IMR-90 (cell line): ENCODE data around the gene OR1K1. TPM values are rescaled to one million over a fixed set of nuclear protein-coding genes. Genes with fewer than 3 reads are reported as not detected.

Source experiments
- ATAC-seq: fragments of 200-7000 bp; cut with Tn5 transposase; 2 replicates; pipeline ENCODE4 v1.9.1; 2020; ENCODE audit warnings: low read depth, mild to moderate bottlenecking, moderate library complexity
- BruUV-seq: library from RNA; stranded (reverse); fragments of 400-500 nt; replicated peaks from 2 replicates; lab custom pipeline; 2021; lab: Mats Ljungman, UMichigan
- CTCF ChIA-PET: fragments of 300-600 bp; formaldehyde crosslinking; extraction: SDS; loops from one replicate; lab custom pipeline; 2021; ENCODE audit warnings: antibody characterized with exemption; lab: Yijun Ruan, JAX
- POLR2A ChIA-PET: fragments of 300-600 bp; sonication (Branson Sonifier 250); formaldehyde crosslinking; loops from one replicate; lab custom pipeline; 2022; ENCODE audit warnings: antibody characterized with exemption; ENCODE audit not compliant: unreplicated experiment; lab: Charles Lee
- DNase-seq: peaks from one replicate; pipeline ENCODE4 v3.0.0; 2013
- H2AFZ ChIP-seq: replicated peaks from 2 replicates; pipeline ENCODE3; 2013; ENCODE audit warnings: low read length, mild to moderate bottlenecking; ENCODE audit not compliant: poor library complexity
- H2AK5ac ChIP-seq: 2 replicates; pipeline ENCODE4 v1.6.1; 2013; ENCODE audit warnings: low read depth, low read length, inconsistent platforms
- H2AK9ac ChIP-seq: replicated peaks from 2 replicates; pipeline ENCODE3; 2013; ENCODE audit warnings: mild to moderate bottlenecking, low read depth, low read length, moderate library complexity; ENCODE audit not compliant: poor library complexity
- H2BK120ac ChIP-seq: 2 replicates; pipeline ENCODE4 v1.6.1; 2013; ENCODE audit warnings: low read depth, low read length, inconsistent platforms
- H2BK15ac ChIP-seq: 3 replicates; pipeline ENCODE4 v1.6.1; 2013; ENCODE audit warnings: low read depth, low read length, inconsistent platforms
- H2BK20ac ChIP-seq: 2 replicates; pipeline ENCODE4 v1.6.1; 2013; ENCODE audit warnings: low read depth, mild to moderate bottlenecking, inconsistent platforms, low read length, moderate library complexity
- H2BK5ac ChIP-seq: 2 replicates; pipeline ENCODE4 v1.6.1; 2013; ENCODE audit warnings: mild to moderate bottlenecking, low read depth, low read length, inconsistent platforms; ENCODE audit not compliant: poor library complexity, severe bottlenecking
- H3K14ac ChIP-seq: replicated peaks from 2 replicates; pipeline ENCODE4 v1.6.1; 2013; ENCODE audit warnings: low read depth, low read length, inconsistent platforms
- H3K18ac ChIP-seq: 2 replicates; pipeline ENCODE4 v1.6.1; 2013; ENCODE audit warnings: low read depth, low read length, control low read depth
- H3K23ac ChIP-seq: 2 replicates; pipeline ENCODE4 v1.6.1; 2013; ENCODE audit warnings: low read depth, low read length, inconsistent platforms
- H3K27ac ChIP-seq: 2 replicates; pipeline ENCODE4 v1.5.1; 2013; ENCODE audit warnings: mild to moderate bottlenecking, control low read depth, low read length; ENCODE audit not compliant: insufficient read depth
- H3K27me3 ChIP-seq: 2 replicates; pipeline ENCODE4 v1.6.1; 2013; ENCODE audit warnings: low read length; ENCODE audit not compliant: control insufficient read depth, insufficient read depth
- H3K36me3 ChIP-seq: 2 replicates; pipeline ENCODE4 v1.6.1; 2013; ENCODE audit warnings: low read length, mixed read lengths; ENCODE audit not compliant: control insufficient read depth, insufficient read depth
- H3K4ac ChIP-seq: 2 replicates; pipeline ENCODE4 v1.6.1; 2013; ENCODE audit warnings: low read depth, low read length, inconsistent platforms
- H3K4me1 ChIP-seq: 2 replicates; pipeline ENCODE4 v1.6.1; 2013; ENCODE audit warnings: low read length, mixed read lengths; ENCODE audit not compliant: control insufficient read depth, insufficient read depth
- H3K4me2 ChIP-seq: 2 replicates; pipeline ENCODE4 v1.6.1; 2013; ENCODE audit warnings: low read depth, mild to moderate bottlenecking, control low read depth, low read length, moderate library complexity
- H3K4me3 ChIP-seq: 2 replicates; pipeline ENCODE4 v1.5.1; 2013; ENCODE audit warnings: low read depth, mild to moderate bottlenecking, control low read depth, low read length, moderate library complexity; ENCODE audit not compliant: insufficient read depth
- H3K56ac ChIP-seq: 2 replicates; pipeline ENCODE4 v1.6.1; 2013; ENCODE audit warnings: low read length, inconsistent platforms; ENCODE audit not compliant: insufficient read depth; ENCODE audit errors: extremely low read depth
- H3K79me1 ChIP-seq, 2 experiments: 2 replicates each; pipeline ENCODE4 v1.6.1; 2013; ENCODE audit warnings: low read length in 2 of 2, inconsistent platforms in 1 of 2, low read depth in 1 of 2
- H3K9ac ChIP-seq: 2 replicates; pipeline ENCODE4 v1.6.1; 2013; ENCODE audit warnings: low read depth, low read length, control low read depth
- H3K9me1 ChIP-seq: 2 replicates; pipeline ENCODE4 v1.6.1; 2013; ENCODE audit warnings: low read length, inconsistent platforms; ENCODE audit not compliant: insufficient read depth
- H3K9me3 ChIP-seq: 2 replicates; pipeline ENCODE4 v1.6.1; 2013; ENCODE audit warnings: low read length; ENCODE audit not compliant: control insufficient read depth, insufficient read depth
- H4K20me1 ChIP-seq: 2 replicates; pipeline ENCODE4 v1.6.1; 2013; ENCODE audit warnings: low read length, inconsistent platforms; ENCODE audit not compliant: insufficient read depth
- H4K5ac ChIP-seq: 2 replicates; pipeline ENCODE4 v1.6.1; 2013; ENCODE audit warnings: mild to moderate bottlenecking, low read depth, low read length, control low read depth
- H4K8ac ChIP-seq, 2 experiments: 2 replicates each; pipeline ENCODE4 v1.6.1; 2013; ENCODE audit warnings: low read depth in 2 of 2, low read length in 2 of 2, control low read depth in 1 of 2, inconsistent platforms in 1 of 2
- H4K91ac ChIP-seq: 2 replicates; pipeline ENCODE4 v1.6.1; 2013; ENCODE audit warnings: low read depth, low read length, inconsistent platforms; ENCODE audit not compliant: insufficient read depth
- BHLHE40 ChIP-seq: fragments of 150-350 bp; IDR thresholded peaks from 2 replicates; pipeline ENCODE4 v1.6.1; 2016; ENCODE audit warnings: mild to moderate bottlenecking, low read depth, low read length
- CEBPB ChIP-seq: IDR thresholded peaks from 2 replicates; pipeline ENCODE4 v1.6.1; 2012; ENCODE audit warnings: low read depth, low read length, improper control_type of control experiment
- CHD1 ChIP-seq: IDR thresholded peaks from 2 replicates; pipeline ENCODE4 v1.6.1; 2012; ENCODE audit warnings: low read depth, low read length, improper control_type of control experiment
- CTCF ChIP-seq: conservative IDR thresholded peaks from 2 replicates; pipeline ENCODE4 v1.5.1; 2012; ENCODE audit warnings: mild to moderate bottlenecking, low read depth, low read length, improper control_type of control experiment
- ELK1 ChIP-seq: fragments of 150-350 bp; IDR thresholded peaks from 2 replicates; pipeline ENCODE4 v1.6.1; 2016; ENCODE audit warnings: low read depth, mild to moderate bottlenecking, low read length, moderate library complexity, borderline replicate concordance
- FOS ChIP-seq: fragments of 150-350 bp; IDR thresholded peaks from 2 replicates; pipeline ENCODE4 v1.6.1; 2016; ENCODE audit warnings: low read depth, low read length
- MAFK ChIP-seq: IDR thresholded peaks from 2 replicates; pipeline ENCODE4 v1.6.1; 2012; ENCODE audit warnings: low read depth, low read length, improper control_type of control experiment
- MAZ ChIP-seq: IDR thresholded peaks from 2 replicates; pipeline ENCODE4 v1.6.1; 2012; ENCODE audit warnings: low read depth, mild to moderate bottlenecking, low read length, improper control_type of control experiment, moderate library complexity, borderline replicate concordance
- MXI1 ChIP-seq: IDR thresholded peaks from 2 replicates; pipeline ENCODE4 v1.6.1; 2012; ENCODE audit warnings: low read depth, mild to moderate bottlenecking, low read length, moderate library complexity, borderline replicate concordance
- NFE2L2 ChIP-seq: fragments of 150-350 bp; IDR thresholded peaks from 2 replicates; pipeline ENCODE4 v1.6.1; 2016; ENCODE audit warnings: low read depth, mild to moderate bottlenecking, low read length
- POLR2A ChIP-seq: IDR thresholded peaks from 2 replicates; pipeline ENCODE4 v1.6.1; 2012; ENCODE audit warnings: mild to moderate bottlenecking, low read depth, low read length
- RAD21 ChIP-seq: IDR thresholded peaks from 2 replicates; pipeline ENCODE4 v1.6.1; 2012; ENCODE audit warnings: low read length, improper control_type of control experiment
- RCOR1 ChIP-seq: IDR thresholded peaks from 2 replicates; pipeline ENCODE4 v1.6.1; 2012; ENCODE audit warnings: mild to moderate bottlenecking, low read length, improper control_type of control experiment; ENCODE audit not compliant: insufficient replicate concordance
- RFX5 ChIP-seq: IDR thresholded peaks from 2 replicates; pipeline ENCODE4 v1.8.0; 2012; ENCODE audit warnings: low read depth, mild to moderate bottlenecking, low read length, moderate library complexity
- SMC3 ChIP-seq: fragments of 150-350 bp; IDR thresholded peaks from 2 replicates; pipeline ENCODE4 v1.6.1; 2016; ENCODE audit warnings: low read depth, mild to moderate bottlenecking, antibody characterized with exemption, low read length, moderate library complexity
- USF2 ChIP-seq: fragments of 150-350 bp; IDR thresholded peaks from 2 replicates; pipeline ENCODE4 v1.6.1; 2017; ENCODE audit warnings: mild to moderate bottlenecking, antibody characterized with exemption, low read length, low read depth
- WGBS, 2 experiments: methylation state at CpG; one replicate each; pipeline versions ENCODE4 v1.1.5 to v1.1.7; 2013; ENCODE audit warnings: missing lambda C conversion rate in 2 of 2; ENCODE audit not compliant: insufficient read length in 1 of 2; ENCODE audit errors: extremely low coverage in 2 of 2; 5-methylcytosine and 5-hydroxymethylcytosine counted together
- dilution Hi-C: fragments of 300-500 bp; cut with HindIII; formaldehyde crosslinking; loops from one replicate; pipeline ENCODE4 v1.14.3; 2018; ENCODE audit warnings: low sequenced_read_pairs; ENCODE audit not compliant: unreplicated experiment
- in situ Hi-C: fragments of 300-500 bp; cut with MboI; formaldehyde crosslinking; loops from 3 replicates; pipeline ENCODE4 v1.14.3; 2019; ENCODE audit warnings: low sequenced_read_pairs, inconsistent platforms, mixed read lengths
- intact Hi-C: fragments of 100-400 bp; cut with micrococcal nuclease; formaldehyde crosslinking; loops from 2 replicates; pipeline ENCODE4 v1.10.0; 2022
- polyA plus RNA-seq, 3 experiments: library from polyadenylated mRNA; depleted of rRNA; stranded (reverse); fragments of >200 nt; gene quantifications; 2 replicates each; pipeline ENCODE4 v1.2.3, GENCODE V29; 2012; ENCODE audit warnings: low replicate concordance in 1 of 3
- total RNA-seq: library from RNA; depleted of rRNA; stranded (reverse); fragments of >200 nt; gene quantifications from 2 replicates; pipeline ENCODE4 v1.2.3, GENCODE V29; 2012

Gene OR1K1
- total and polyA plus RNA-seq, 2 of the 4 experiments (the other 2 are of a cell fraction) = not detected

- Histone ChIP-seq H3K56ac (no peak overlapping the region), H3K9ac (no peak overlapping the region), H2AK5ac (no peak overlapping the region), H3K27ac (no peak overlapping the region), H3K9me3 (no peaks in the 10 kb centered on the region), H3K79me1 (no peaks in the 10 kb centered on the region; a peak in 1 of 4 replicates), H3K4me3 (no peak overlapping the region), H3K9me1 (no peaks in the 10 kb centered on the region; the same call in 1 of the 2 replicates), H2BK5ac (no peak overlapping the region), H3K4ac (no peak overlapping the region), H3K4me2 (no peak overlapping the region), H2BK20ac (no peak overlapping the region), H3K23ac (no peak overlapping the region), H2BK120ac (no peak overlapping the region), H2AK9ac (no peak overlapping the region), H3K36me3 (peaks cover 10% of the 10 kb centered on the region), H2AFZ (no peak overlapping the region), H4K20me1 (no peaks in the 10 kb centered on the region), H3K14ac (no peak overlapping the region), H4K91ac (no peak overlapping the region), H2BK15ac (no peak overlapping the region), H3K27me3 (no peaks in the 10 kb centered on the region), H4K5ac (no peak overlapping the region), H4K8ac (no peak overlapping the region), H3K4me1 (no peaks in the 10 kb centered on the region), H3K18ac (no peak overlapping the region)
- no peak for DNase-seq
- ChIA-PET POLR2A (no interaction called here), CTCF (interaction anchor here (0.8 kb wide), 1 partner anchor 652 kb away, joined by 3 read pairs; no protein-coding TSS in a partner anchor)
- no TSS peak for BruUV-seq
- no peak for ATAC-seq
- in situ Hi-C loops (loop anchor here (25.0 kb wide), 1 partner anchor 492 kb away; no protein-coding TSS in a partner anchor), intact Hi-C loops (loop anchor here (10.0 kb wide), 1 partner anchor 510 kb away; the partner anchor contains the start of gene CRB2), dilution Hi-C loops (no loop called here)
- TF ChIP-seq CHD1 (no peak), RCOR1 (no peak), CTCF (no peak), RAD21 (no peak), USF2 (no peak), BHLHE40 (no peak), MXI1 (no peak), ELK1 (no peak), POLR2A (no peak), FOS (no peak), SMC3 (no peak), NFE2L2 (no peak), MAZ (no peak), RFX5 (no peak), CEBPB (no peak), MAFK (no peak)
- WGBS, 2 experiments = no CpG with 5 or more reads among the region's 3 CpGs
Observed at GRCh38 chr9:122845116-122845515, 45.2 kb downstream of the OR1K1 start.
